ENCODE measurements around the gene GBF1.
A peak's percentile ranks its signal among the peaks of the same experiment; 100 is the strongest.

GBF1 gene

GRCh38 chr10:102281102-102281487, 35.8 kb downstream of the GBF1 start:
- H3K4me3 ChIP-seq (ENCODE audit: low read depth, low read length): peak overlapping the region; percentile 34
- TF ChIP-seq CTCF (IDR thresholded peaks at IDR 0.05; ENCODE audit: control insufficient read depth, extremely low read depth, insufficient read depth): no peak
- no peak for DNase-seq (ENCODE audit: low read depth)

- TF ChIP-seq CTCF (IDR thresholded peaks at IDR 0.05; ENCODE audit: control insufficient read depth, extremely low read depth, insufficient read depth): no peak
- H3K4me3 ChIP-seq (ENCODE audit: low read depth, low read length): no peak overlapping the region
- no peak for DNase-seq (ENCODE audit: low read depth)
Measured at GRCh38 chr10:102283488-102283887, 38.2 kb downstream of the GBF1 start.

GRCh38 chr10:102283890-102284289, 38.6 kb downstream of the GBF1 start:
- TF ChIP-seq CTCF (IDR thresholded peaks at IDR 0.05; ENCODE audit: control insufficient read depth, extremely low read depth, insufficient read depth): no peak
- no peak overlapping the region for H3K4me3 ChIP-seq (ENCODE audit: low read depth, low read length)
- DNase-seq (ENCODE audit: low read depth): no peak

GRCh38 chr10:102284531-102284930, 39.2 kb downstream of the GBF1 start:
- no peak for TF ChIP-seq CTCF (IDR thresholded peaks at IDR 0.05; ENCODE audit: control insufficient read depth, extremely low read depth, insufficient read depth)
- DNase-seq (ENCODE audit: low read depth): no peak
- H3K4me3 ChIP-seq (ENCODE audit: low read depth, low read length): no peak overlapping the region

- no peak overlapping the region for H3K4me3 ChIP-seq (ENCODE audit: low read depth, low read length)
- DNase-seq (ENCODE audit: low read depth): no peak
- TF ChIP-seq CTCF (IDR thresholded peaks at IDR 0.05; ENCODE audit: control insufficient read depth, extremely low read depth, insufficient read depth): no peak
Measured at GRCh38 chr10:102285133-102285532, 39.8 kb downstream of the GBF1 start.

GRCh38 chr10:102286216-102286615, 40.9 kb downstream of the GBF1 start:
- no peak overlapping the region for H3K4me3 ChIP-seq (ENCODE audit: low read depth, low read length)
- no peak for TF ChIP-seq CTCF (IDR thresholded peaks at IDR 0.05; ENCODE audit: control insufficient read depth, extremely low read depth, insufficient read depth)
- no peak for DNase-seq (ENCODE audit: low read depth)

- no peak for DNase-seq (ENCODE audit: low read depth)
- H3K4me3 ChIP-seq (ENCODE audit: low read depth, low read length): no peak overlapping the region
- TF ChIP-seq CTCF (IDR thresholded peaks at IDR 0.05; ENCODE audit: control insufficient read depth, extremely low read depth, insufficient read depth): no peak
Measured at GRCh38 chr10:102287538-102287937, 42.2 kb downstream of the GBF1 start.
